NCI-H1105 treated with DMSO at 0.1 percent for 48 hours (cell line): ENCODE measurements around the gene PRR5.

ENCODE experiments used
- DNase-seq: peaks from one replicate; lab custom pipeline; 2025; lab: John Stamatoyannopoulos, UW

Gene PRR5

GRCh38 chr22:44693145-44693544 lies 8.9 kb upstream of the PRR5 start:
- no peak for DNase-seq

- DNase-seq = no peak
Measured at GRCh38 chr22:44693756-44694155, 8.2 kb upstream of the PRR5 start.

- no peak for DNase-seq
Measured at GRCh38 chr22:44697423-44698141, 4.4 kb upstream of the PRR5 start.

- no peak for DNase-seq
Measured at GRCh38 chr22:44698531-44699421, 3.2 kb upstream of the PRR5 start.

GRCh38 chr22:44700456-44700855 lies 1.5 kb upstream of the PRR5 start:
- DNase-seq = no peak

- no peak for DNase-seq
Measured at GRCh38 chr22:44701187-44701790, 715 bp upstream of the PRR5 start.

GRCh38 chr22:44702479-44703198 lies 635 bp downstream of the PRR5 start:
- peak; percentile 20 for DNase-seq

- no peak for DNase-seq
Measured at GRCh38 chr22:44703255-44703870, 1.4 kb downstream of the PRR5 start.

- DNase-seq = no peak
Measured at GRCh38 chr22:44704159-44705021, 2.4 kb downstream of the PRR5 start.

- no peak for DNase-seq
Measured at GRCh38 chr22:44705022-44705297, 3.0 kb downstream of the PRR5 start.

GRCh38 chr22:44706488-44706887 lies 4.5 kb downstream of the PRR5 start:
- no peak for DNase-seq

GRCh38 chr22:44707178-44707577 lies 5.2 kb downstream of the PRR5 start:
- DNase-seq = no peak

GRCh38 chr22:44707752-44708151 lies 5.7 kb downstream of the PRR5 start:
- no peak for DNase-seq

GRCh38 chr22:44709881-44710392 lies 7.9 kb downstream of the PRR5 start:
- DNase-seq = no peak

- DNase-seq = peak; percentile 70
Measured at GRCh38 chr22:44710474-44711240, 8.7 kb downstream of the PRR5 start.

GRCh38 chr22:44711241-44711560 lies 9.2 kb downstream of the PRR5 start:
- DNase-seq = no peak

- no peak for DNase-seq
Measured at GRCh38 chr22:44711690-44712555, 9.9 kb downstream of the PRR5 start.

GRCh38 chr22:44712962-44713361 lies 11.0 kb downstream of the PRR5 start:
- DNase-seq = no peak

- DNase-seq = no peak
Measured at GRCh38 chr22:44714703-44715350, 12.8 kb downstream of the PRR5 start.
